ENCODE data around the gene PHF1.

Gene PHF1

GRCh38 chr6:33443619-33444504, 33.0 kb downstream of the PHF1 start:
- no peak overlapping the region for H3K4me3 ChIP-seq
- H3K27ac ChIP-seq, result no peak overlapping the region

- H3K27ac ChIP-seq, result no peak overlapping the region
- H3K4me3 ChIP-seq, result no peak overlapping the region
These were observed 34.3 kb downstream of the PHF1 start for GRCh38 chr6:33445119-33445603.

GRCh38 chr6:33446356-33446755, 35.5 kb downstream of the PHF1 start:
- no peak overlapping the region for H3K27ac ChIP-seq
- no peak overlapping the region for H3K4me3 ChIP-seq

GRCh38 chr6:33450434-33450833, 39.6 kb downstream of the PHF1 start:
- peak overlapping the region in 2 of 21 experiments; percentile 8 to 11 for H3K27ac ChIP-seq
- H3K4me3 ChIP-seq, result no peak overlapping the region

- H3K27ac ChIP-seq, result peak overlapping the region in 1 of 21 experiments; percentile 14
- no peak overlapping the region for H3K4me3 ChIP-seq
These were observed 40.8 kb downstream of the PHF1 start for GRCh38 chr6:33451606-33452005.

GRCh38 chr6:33452496-33452895, 41.7 kb downstream of the PHF1 start:
- no peak overlapping the region for H3K4me3 ChIP-seq
- H3K27ac ChIP-seq, result peak overlapping the region in 5 of 21 experiments; percentile 5 to 86 (median 72)

GRCh38 chr6:33453393-33454008, 42.7 kb downstream of the PHF1 start:
- peak overlapping the region in 20 of 21 experiments; percentile 35 to 90 (median 82) for H3K27ac ChIP-seq
- peak overlapping the region; percentile 61 to 94 (median 75) for H3K4me3 ChIP-seq

- Histone ChIP-seq H3K4me3 (peak within 1 kb of the TSS; percentile 61 to 94 (median 75)), H3K27ac (peak within 1 kb of the TSS; percentile 28 to 90 (median 82))
These were observed 43.5 kb downstream of the PHF1 start, which contains the start of gene ZBTB9 for GRCh38 chr6:33454009-33454946. Gene ZBTB9 (plus strand): TSS chr6:33454576. CDS start chr6:33455101, 525 bp downstream.

GRCh38 chr6:33455051-33455450, 44.2 kb downstream of the PHF1 start:
- peak overlapping the region in 14 of 21 experiments; percentile 28 to 90 (median 84) for H3K27ac ChIP-seq
- peak overlapping the region; percentile 61 to 94 (median 75) for H3K4me3 ChIP-seq

GRCh38 chr6:33456156-33456555, 45.3 kb downstream of the PHF1 start:
- Histone ChIP-seq H3K4me3 (no peak overlapping the region), H3K27ac (no peak overlapping the region)

GRCh38 chr6:33458676-33459075, 47.9 kb downstream of the PHF1 start:
- Histone ChIP-seq H3K27ac (no peak overlapping the region), H3K4me3 (no peak overlapping the region)

GRCh38 chr6:33459226-33459625, 48.4 kb downstream of the PHF1 start:
- H3K27ac ChIP-seq, result no peak overlapping the region
- H3K4me3 ChIP-seq, result no peak overlapping the region
